Stimulated activated CD8-positive, alpha-beta memory T cell treated with anti-CD3 and anti-CD28 coated beads, Interleukin-15, amount 100 ng/mL, for 4 hours (primary cell): ENCODE results near the gene CELF4.

Experiments
- DNase-seq, 2 donors: peaks; one replicate each; pipeline ENCODE4 v3.0.0-alpha.2; 2020; ENCODE audit warnings: low read depth in 2 of 2

The CELF4 gene

DNA sequence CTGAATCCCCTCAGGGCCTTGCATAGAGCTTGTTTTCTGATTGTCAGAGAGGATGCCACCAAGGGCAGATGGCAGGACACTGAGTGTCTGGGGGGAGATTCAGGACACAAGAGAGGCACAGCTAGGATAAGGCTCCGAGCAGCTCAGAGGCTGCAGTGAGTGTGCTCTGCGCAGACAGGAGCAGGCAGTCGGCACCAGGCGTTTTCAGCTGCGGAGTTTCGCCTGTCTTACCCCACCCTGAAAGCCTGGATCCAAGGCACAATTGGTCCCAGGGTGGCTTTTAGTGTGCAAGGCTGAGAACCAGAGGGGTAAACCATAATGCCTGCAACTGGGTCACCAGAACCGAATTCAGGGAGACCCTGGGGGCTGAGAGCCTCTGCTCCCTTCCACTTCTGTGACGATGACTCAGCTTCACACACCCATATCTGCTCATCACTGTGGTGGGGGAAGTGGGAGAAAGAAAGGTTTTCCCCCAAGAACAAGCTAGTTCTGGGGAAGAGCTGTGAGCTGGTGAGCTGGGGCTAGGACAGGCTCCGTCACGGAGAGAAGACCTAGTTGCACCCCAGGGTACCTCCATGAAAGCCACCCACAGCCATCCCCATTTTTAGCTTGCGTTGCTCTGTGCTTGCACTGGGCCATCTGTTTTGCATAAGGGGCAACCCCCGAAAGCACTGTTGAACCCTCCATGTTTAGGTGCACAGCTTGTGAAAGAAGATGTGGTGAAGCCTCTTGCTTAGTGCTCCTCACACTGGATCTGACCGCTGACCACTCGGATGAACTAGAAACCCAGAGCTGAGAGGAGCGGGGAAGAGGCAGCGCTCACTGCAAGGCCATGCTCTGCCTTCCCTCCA lies 173.7 kb downstream of the CELF4 start:
- DNase-seq: no peak

DNA sequence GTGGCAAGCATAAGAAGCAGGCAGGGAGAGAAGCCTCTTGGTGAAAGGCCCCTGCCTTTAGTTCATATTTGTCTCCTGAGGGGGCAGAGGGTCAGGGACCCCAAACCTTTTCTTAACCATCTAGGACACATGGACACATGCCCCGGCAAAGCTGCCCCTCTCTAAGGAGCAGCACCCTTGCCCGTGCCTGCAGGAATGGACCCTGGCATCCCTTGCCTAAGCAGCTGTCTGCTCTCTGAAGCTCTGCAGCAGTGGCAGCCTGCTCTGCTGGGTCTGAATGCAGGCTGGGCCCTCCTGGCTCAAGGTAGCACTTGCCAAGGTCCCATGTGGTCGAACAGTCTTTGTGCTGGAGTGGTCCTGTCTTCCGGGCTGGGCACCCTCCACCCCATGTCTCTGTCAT lies 174.4 kb downstream of the CELF4 start:
- DNase-seq: no peak

DNA sequence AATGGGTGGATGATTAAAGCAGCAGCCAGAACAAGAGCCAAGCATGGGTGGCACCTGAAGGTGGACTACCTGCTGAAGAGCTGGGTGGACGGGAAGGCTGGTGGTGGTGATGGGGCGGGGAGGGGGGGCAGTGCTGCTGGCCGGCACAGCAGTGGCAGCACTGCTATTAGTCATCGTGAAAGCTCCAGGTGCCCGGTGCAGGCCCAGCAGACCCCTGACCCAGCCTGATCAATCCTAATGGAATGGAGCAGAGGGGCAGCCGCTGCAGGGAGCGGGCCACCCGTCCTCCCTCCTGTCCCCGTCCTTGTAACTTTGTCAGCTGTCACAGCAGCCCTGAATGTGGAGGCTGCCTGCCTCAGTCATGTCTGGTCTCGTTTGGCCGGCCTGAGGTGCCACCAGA lies 174.9 kb downstream of the CELF4 start:
- DNase-seq: no peak

DNA sequence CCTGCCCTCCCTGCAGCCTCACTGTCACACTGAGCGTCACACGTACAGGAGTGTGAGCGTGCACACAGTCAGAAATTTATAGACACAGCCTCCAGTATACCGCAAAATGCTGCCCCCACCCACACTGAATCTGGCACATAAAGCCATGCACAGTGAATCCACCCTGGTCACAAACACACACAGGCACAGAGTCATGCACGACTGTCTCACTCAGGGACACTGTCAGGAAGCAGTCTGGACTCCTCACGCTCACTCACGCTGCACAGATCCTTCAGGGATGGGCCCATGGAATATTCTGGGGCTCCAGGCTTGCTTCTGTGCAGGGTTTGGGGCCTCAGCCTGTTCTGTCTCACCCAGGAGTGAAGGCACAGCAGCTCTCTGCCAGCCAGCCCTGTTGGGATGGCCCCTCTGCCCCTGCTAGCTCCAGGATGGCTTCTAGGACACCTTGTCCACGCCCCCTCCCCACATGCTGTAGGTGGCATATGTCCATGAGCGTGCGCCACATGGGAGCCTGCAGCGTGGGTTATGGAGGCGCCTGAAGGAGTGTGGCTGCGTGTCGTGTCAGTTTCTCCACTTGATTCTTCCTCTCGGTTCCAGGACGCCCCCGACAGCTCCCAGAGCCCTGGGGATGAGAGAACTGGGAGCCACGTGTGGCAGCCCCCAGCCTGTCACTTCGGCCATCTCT lies 175.8 kb downstream of the CELF4 start:
- no peak for DNase-seq

DNA sequence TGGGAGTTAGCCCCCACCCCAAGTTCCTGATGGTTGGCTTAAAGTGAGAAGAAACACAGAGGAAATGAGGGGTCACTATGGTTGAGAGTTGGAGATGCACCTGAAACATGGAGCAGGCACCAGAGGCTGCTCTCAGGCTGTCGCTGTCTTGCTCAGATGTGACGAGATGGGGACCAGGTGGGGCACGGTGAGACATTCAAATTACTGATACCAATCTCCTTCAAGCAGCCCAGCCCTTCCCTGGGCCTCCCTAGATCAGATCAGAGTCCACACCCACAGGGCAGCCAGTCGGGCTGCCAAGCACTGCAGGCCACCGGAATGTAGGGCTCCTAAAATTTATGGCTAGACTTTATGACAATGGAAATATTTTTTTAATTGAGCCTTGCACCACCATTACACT lies 176.6 kb downstream of the CELF4 start:
- no peak for DNase-seq

DNA sequence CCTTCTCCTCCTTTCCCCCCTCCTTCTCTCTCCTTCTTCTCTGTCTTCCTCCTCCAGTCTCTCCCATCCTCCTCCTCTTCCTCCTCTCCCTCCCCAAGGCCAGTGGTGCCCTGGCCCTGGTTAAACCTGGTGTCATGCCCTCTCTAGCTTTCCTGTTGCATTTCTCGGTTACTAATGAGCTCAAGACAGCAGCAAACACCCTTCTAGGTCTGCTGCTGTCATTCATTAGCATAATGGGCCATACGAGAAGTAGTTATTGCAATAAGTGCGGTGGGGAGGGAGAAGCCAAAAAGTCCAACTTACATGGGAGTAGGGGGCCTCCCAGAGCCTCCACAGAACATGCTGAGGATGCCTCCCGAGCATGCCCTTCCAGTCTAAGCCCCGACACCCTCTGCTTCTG lies 177.2 kb downstream of the CELF4 start:
- no peak for DNase-seq

DNA sequence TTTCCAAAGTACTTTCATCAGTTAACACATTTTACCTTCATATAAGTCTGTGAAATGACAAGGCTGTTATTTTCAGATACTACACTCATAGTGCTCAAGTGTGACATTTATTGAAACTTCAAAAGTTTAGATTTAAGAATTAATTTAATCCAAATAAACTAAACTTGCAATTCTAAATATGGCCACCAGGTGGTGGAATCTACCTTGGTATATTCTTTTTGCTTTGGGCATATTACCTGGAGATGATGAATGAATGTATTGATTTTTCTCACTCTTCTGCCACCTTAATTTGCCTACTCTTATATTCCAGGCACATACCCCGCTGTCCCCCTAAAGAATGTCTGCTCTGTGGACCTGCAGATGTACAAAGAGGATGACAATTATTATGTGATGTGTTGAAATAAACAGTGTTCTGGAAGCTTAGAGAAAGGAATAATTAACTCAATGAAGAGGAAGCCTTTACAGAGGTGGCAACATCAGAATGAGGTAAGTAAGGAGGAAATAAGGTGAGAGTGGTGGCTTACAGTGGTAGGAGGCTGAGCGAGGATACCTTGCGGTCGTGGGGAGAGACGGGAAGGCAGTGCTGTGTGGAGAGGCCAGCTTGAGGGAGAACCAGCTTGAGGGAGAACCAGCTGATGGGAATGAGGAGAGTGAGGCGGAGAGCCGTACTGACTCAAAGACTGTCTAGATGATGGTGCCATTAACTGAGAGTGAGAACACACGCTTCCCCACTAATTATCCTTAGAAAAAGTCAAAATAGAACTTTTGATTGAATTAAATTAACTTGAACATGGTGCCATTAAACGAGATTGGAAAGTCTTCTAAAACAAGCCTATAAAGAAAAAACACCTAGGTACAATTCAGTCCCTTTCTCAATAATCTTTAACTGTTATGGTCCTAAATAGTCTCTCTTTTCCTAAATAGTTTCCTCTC lies 179.5 kb downstream of the CELF4 start:
- no peak for DNase-seq

DNA sequence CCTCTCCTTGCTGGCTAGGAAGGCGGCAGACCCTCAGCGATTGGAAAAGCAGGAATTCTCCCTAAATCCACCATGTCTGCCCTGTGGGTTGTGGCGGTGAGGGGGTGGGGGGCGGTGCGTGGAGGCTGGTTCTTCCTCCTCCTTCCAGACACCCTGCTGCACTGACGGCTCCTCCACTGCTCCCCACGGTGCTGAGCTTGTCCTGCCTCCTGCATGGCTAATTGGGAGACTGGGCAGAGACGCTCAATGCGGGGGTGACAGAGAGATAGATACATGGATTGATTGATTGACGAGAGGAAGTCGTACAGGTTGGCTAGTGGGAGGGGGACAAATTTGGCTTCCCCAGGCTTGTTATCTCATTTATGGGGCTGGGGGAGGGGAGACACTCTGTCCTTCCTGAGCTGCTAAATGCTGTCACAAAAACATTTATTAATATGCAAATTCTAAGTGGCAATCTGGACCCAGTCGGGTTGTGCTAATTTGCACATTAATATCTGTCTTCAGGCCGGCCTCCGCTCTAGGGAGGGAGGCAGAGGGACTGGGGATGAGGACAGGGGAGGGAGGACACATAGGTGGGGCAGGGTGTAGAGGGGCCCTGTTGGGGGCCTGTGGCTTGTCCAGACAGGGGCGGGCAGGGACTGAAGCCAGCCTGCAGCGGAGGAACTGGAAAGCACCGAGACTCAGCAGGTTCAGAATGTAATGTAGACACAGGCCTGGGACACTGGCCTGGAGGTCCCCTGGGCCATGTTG lies 181.6 kb downstream of the CELF4 start:
- no peak for DNase-seq

DNA sequence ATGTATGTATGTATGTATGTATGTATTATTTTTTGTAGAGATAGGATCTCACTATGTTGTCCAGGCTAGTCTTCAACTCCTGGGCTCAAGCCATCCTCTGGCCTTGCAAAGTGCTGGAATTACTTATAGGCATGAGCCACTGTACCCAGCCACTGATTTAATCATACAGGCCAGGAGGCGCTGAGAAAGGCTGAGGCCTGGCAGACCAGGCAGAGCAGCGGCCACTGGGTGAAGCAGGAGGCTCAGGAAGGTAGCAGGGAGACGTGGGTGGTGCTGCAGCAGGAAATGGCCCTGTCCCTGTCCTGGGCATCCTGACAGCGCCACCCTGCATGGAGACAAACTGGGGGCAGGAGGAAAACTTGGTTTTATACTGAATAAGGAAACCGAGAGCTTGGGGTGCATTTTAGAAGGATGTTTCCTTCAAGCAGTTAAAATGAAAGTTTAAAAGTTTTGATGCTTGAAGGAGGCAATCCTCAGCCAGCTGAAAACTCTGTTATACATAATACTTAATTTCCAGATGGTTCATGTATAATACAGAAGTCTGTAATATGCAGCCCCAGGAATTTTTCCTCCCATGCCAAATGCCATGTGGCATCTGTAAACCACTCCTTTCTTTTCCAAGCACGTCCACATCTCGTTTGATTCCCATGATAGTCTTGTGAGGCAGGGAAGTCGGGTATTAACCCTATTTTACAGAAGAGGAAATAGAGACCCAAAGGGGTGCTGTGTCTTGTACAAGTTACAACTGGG lies 182.4 kb downstream of the CELF4 start:
- no peak for DNase-seq

DNA sequence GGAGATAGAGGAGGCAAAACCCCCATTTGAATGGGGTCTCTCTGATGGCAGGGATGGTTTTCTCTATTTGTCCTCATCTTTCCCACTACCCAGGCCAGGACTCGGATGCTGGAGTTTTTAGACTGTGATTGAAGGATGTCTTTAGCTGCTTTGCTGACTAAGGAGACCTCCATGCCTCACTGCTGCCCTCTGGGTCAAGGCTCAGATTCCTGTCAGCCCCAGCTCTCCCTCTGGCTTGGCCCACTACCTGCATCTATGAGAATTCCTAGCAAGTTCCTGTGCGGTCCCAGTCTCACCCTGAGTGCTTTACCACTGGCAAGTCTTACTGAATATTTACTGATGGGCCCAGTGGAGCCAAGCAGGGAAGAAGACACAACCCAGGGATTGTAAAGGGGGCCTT lies 184.0 kb downstream of the CELF4 start:
- DNase-seq: no peak

DNA sequence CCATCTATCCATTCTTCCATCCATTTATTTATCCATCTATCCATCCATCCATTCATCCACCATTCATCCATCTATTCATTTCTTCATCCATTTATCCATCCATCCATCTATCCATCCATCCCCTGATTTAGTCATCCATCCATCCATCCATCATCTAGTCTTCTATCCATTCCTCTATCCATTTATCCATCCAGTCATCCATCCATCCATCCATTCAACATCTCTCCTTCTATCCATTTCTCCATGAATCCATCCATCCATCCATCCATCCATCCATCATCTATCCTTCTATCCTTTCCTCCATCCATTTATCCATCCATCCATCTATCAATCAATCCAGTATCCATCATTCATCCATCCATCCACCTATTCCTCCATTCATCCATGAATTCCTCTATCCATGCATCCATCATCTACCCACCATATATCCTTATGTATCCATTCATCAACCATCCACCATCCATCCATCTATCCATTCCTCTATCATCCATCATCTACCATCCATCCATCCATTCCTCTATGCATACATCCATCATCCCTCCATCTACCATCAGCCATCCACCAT lies 185.0 kb downstream of the CELF4 start:
- no peak for DNase-seq

DNA sequence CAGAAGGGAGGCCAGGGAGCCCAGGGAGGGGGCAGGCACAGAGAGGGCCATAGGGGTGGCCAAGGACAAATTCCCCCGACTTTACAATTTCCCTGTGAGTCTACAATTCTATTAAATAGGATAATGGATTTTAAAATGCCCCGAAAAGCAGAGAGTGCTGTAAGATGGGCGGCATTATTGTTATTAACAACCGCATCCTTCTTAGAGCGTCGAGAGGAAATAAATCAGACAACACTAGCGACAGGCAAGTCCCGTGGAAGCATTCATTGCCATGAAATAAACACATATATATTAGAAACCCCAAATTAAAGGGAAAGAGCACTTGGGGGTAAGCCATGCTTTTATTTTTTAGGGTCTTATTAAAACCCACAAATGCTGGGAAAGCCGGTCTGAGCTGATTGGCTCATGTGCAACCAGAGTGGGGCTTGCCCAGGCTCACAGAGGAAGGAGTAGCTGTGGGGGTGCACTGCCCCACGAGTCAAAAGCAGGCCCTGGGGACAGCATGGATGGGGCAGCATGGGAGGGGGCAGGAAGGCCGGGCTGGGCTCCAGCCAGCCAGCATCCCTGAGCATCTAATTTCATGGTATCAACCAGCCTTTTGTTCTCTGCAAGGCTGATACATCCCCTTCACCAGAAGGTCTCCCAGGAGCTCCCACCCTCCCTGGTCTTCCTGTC lies 187.1 kb downstream of the CELF4 start:
- no peak for DNase-seq

DNA sequence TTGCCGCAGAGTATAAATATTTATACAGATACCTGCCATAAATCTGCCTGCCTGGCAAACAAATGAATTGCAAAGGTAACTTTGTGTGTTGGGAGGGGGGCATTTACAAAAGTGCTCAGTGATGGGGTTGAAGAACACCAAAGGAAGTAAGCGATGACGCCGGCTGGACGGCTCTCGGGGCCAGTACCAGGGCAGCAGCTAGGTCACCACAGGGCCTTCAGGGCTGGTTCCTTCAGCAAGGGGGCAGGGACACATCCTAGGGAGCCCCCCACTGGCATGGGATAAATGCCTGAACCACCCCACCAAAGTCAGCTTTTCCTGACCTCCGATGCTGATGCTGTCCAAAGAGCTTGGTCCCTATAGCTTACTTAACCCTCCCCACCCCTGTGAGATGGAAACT lies 190.4 kb downstream of the CELF4 start:
- DNase-seq: no peak

DNA sequence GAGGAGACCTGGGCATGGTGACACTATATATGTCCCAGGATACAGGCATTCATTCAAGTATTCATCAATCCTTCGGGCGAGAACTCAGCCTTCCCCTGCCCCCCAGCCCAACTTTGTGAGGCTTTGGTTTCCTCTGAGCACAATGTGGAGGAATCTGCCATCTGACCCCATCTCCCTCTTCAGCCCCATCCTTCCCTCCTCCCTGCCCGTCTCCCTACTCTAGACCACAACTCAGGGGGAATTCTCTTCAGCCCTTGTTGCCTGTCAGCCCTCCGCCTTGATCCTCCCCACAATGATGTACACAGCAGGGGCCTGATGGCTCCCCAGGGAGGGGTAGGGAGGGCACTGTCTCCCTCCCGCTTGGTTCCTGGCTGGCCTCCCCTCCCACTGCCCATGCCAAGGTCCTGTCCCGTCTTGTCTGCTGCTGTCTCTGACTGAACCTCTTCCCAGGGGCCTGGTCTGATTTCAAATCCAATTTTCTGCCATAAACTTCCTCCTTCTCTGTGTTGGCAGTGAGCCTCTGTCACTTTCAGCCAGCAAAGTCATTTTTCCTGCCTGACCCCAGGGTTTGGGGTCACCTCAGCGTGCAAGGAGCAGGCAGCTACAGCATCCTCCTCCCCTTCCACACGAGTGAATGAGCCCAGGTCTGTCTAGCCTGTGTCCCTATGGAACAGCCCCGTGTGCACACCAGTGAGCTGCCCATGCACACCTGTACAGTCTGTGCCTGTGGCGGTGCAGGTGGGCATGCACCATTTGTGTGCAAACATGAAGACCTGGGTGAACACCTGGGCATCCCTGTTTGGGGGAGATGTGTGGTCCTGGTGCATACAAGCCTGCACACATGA lies 197.3 kb downstream of the CELF4 start:
- no peak for DNase-seq

DNA sequence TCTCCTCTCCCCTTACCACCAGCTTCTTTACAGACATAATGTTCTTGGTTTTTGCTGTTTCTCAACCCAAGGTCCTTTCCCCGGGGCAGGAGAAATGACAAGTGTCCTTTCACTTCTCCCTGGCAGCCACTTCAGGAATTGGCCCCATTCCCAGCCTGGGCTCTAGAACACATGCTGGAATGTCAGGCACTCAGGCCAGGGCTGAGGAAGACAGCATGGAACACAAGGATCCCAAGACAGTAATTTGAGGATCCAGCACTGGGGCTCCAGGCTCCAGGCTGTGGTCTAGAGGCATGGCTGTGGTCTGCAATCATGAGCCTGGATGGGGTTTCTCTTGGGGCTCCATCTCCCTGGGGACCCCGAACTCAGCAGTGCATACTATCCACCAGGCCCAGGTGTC lies 201.4 kb downstream of the CELF4 start:
- no peak for DNase-seq

DNA sequence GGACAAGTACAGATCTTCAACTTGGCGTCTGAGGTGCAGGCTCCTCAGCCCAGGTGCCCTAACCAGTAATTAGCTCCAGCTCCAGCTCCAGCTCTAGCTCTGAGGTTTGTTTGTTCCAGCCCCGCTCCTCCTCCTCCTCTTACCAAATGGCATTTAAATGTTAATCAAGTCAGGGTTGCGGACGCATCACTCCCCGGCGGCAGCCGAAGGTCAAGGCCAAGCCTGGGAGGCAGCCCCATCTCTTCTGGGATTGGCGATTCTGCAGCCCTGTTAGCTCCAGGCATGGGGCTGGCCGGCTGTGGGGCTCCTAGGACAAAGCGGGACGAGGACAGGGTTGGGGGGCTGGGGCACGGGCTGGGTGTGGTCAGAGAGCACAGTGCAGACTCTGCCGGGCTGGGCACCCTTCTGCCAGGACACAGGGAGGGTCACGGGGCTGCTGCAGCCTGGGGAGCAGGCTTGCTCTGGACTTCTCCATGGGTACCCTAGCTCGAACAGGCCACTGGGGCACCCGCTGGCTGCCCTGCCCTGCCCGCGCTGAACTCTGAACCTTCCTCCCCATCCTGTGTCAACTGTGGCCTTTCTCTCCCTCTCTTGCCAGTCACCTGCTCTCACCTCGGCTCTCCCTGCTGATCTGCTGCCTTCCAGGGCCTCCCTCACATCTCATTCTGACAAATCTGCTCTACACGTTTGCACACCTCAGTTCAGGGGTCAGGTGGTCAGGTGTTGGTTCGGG lies 203.3 kb downstream of the CELF4 start:
- no peak for DNase-seq

DNA sequence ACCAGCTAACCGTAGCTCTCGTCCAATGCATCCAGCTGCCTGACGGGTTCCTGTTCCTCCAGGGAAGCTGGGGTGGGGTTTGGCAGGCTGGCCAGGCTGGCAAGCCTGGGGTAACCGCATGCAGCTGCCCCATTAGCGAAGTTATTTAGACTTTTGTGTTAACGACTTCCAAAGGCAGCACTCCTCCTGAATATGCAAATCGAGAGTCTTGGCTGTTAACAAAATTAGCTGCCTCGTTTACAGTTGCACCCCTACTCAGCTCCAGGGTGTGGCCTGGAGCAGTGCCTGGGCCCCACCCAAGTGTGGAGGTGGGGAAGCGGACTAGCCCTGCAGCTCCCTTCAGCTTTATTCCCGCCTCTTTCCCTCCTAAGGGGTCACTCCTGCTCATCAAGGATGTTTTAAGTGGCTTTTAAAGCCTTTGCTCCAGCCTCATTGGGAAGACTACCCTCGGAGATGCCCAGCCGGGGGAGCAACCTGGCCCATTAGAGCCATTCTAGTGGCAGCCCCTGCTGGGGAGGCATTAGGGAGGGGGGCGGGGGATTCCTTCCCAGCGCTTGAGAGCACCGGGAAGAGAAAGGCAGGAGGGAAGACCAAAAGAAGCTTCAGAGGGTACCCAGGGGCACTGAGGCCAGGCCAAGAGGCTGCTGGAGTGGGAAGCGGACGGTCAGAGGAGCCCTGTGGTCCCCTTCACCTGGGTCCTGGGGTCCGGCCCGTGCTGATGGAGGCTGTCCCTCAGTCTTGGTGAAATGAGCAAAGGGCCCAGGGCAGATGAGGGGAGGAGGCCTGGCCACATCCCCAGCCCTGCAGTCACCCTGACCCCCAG lies 204.1 kb downstream of the CELF4 start:
- DNase-seq: no peak
